K562 (cell line): ENCODE measurements around the gene KIF21A. TPM values are rescaled to one million over a fixed set of nuclear protein-coding genes. Genes with fewer than 3 reads are reported as not detected.

Experiments
- ATAC-seq: fragments of 200-7000 bp; cut with Tn5 transposase; 3 replicates; pipeline ENCODE4 v1.9.1; 2020; ENCODE audit warnings: moderate library complexity
- BruUV-seq: library from RNA; stranded (reverse); fragments of 400-500 nt; replicated peaks from 2 replicates; lab custom pipeline; 2021; lab: Mats Ljungman, UMichigan
- CTCF ChIA-PET: fragments of 300-600 bp; formaldehyde crosslinking; extraction: SDS; loops from one replicate; lab custom pipeline; 2021; ENCODE audit warnings: low intra/inter-chr PET ratio; lab: Yijun Ruan, JAX
- POLR2A ChIA-PET: fragments of 300-600, 350-650 bp; sonication (Branson Sonifier 250); formaldehyde crosslinking; extraction: SDS; loops from one replicate; lab custom pipeline; 2021; ENCODE audit warnings: antibody characterized with exemption, inconsistent platforms; lab: Yijun Ruan, JAX
- DNase-seq, 4 experiments: peaks; one replicate each; pipeline versions ENCODE4 v3.0.0 to v3.0.0-alpha.2; 2011 to 2018; ENCODE audit warnings: low spot score in 3 of 4, mixed read lengths in 3 of 4; ENCODE audit errors: extremely low read depth in 1 of 4
- FAIRE-seq: peaks from 2 replicates; lab custom pipeline; 2011; peaks lifted over from hg19 to GRCh38; lab: Jason Lieb, UNC
- H2AFZ ChIP-seq: 2 replicates; pipeline ENCODE4 v1.6.0; 2011; ENCODE audit warnings: low read depth, low read length, control low read depth, inconsistent platforms
- H3K27ac ChIP-seq: fragments of 200-600 bp; 3 replicates; pipeline ENCODE4 v1.8.0; 2011; ENCODE audit warnings: low read depth, mild to moderate bottlenecking, control low read depth, inconsistent platforms, low read length, moderate library complexity, mixed read lengths; ENCODE audit errors: extremely low read depth
- H3K27me3 ChIP-seq, 2 experiments: fragments of 300-600 bp in 1 of 2; 2 replicates in 1 of 2; 3 replicates in 1 of 2; pipeline versions ENCODE4 v1.6.0 to v1.8.0; 2011; ENCODE audit warnings: inconsistent platforms in 2 of 2, low read length in 2 of 2, mild to moderate bottlenecking in 1 of 2, mixed read lengths in 1 of 2, moderate library complexity in 1 of 2; ENCODE audit not compliant: control insufficient read depth in 2 of 2, insufficient read depth in 2 of 2
- H3K36me3 ChIP-seq: fragments of 300-600 bp; 3 replicates; pipeline ENCODE4 v1.8.0; 2011; ENCODE audit warnings: mild to moderate bottlenecking, low read length, inconsistent platforms; ENCODE audit not compliant: control insufficient read depth, insufficient read depth
- H3K4me1 ChIP-seq, 2 experiments: fragments of 200-600 bp in 1 of 2; replicated peaks in 1 of 2; 2 replicates in 1 of 2; 3 replicates in 1 of 2; pipeline versions ENCODE4 v1.5.1 to v1.8.0; 2011; ENCODE audit warnings: inconsistent platforms in 2 of 2, low read length in 2 of 2, mild to moderate bottlenecking in 1 of 2, mixed read lengths in 1 of 2, moderate library complexity in 1 of 2; ENCODE audit not compliant: control insufficient read depth in 2 of 2, insufficient read depth in 2 of 2
- H3K4me2 ChIP-seq: 2 replicates; pipeline ENCODE4 v1.6.1; 2011; ENCODE audit warnings: low read length, control low read depth, inconsistent platforms, mixed read lengths; ENCODE audit not compliant: insufficient read depth
- H3K4me3 ChIP-seq: fragments of 200-600 bp; sonication (generic), shearing (Covaris generic); 2 replicates; pipeline ENCODE4 v1.5.1; 2016; ENCODE audit warnings: control low read depth, inconsistent platforms
- H3K79me2 ChIP-seq: fragments of 200-600 bp; 3 replicates; pipeline ENCODE4 v1.8.0; 2011; ENCODE audit warnings: low read length, inconsistent platforms; ENCODE audit not compliant: control insufficient read depth, insufficient read depth
- H3K9ac ChIP-seq, 2 experiments: 2 replicates each; pipeline versions ENCODE4 v1.6.0 to v1.6.1; 2011; ENCODE audit warnings: low read depth in 2 of 2, low read length in 2 of 2, control low read depth in 1 of 2, inconsistent platforms in 1 of 2, mild to moderate bottlenecking in 1 of 2, mixed read lengths in 1 of 2; ENCODE audit not compliant: insufficient read depth in 1 of 2
- H3K9me1 ChIP-seq: one replicate; pipeline ENCODE4 v1.6.0; 2011; ENCODE audit warnings: inconsistent platforms, mild to moderate bottlenecking, low read length, moderate library complexity; ENCODE audit not compliant: control insufficient read depth, insufficient read depth
- H3K9me3 ChIP-seq: replicated peaks from 2 replicates; pipeline ENCODE4 v1.5.1; 2011; ENCODE audit warnings: low read depth, low read length, inconsistent platforms; ENCODE audit not compliant: control insufficient read depth, insufficient read depth
- H4K20me1 ChIP-seq: replicated peaks from 2 replicates; pipeline ENCODE4 v1.6.1; 2011; ENCODE audit warnings: low read length, inconsistent platforms, mixed read lengths; ENCODE audit not compliant: control insufficient read depth, insufficient read depth
- MAX ChIP-seq: sonication (generic); formaldehyde crosslinking; IDR thresholded peaks from 2 replicates; pipeline ENCODE4 v1.9.0; 2022; ENCODE audit warnings: mild to moderate bottlenecking, missing genetic modification reagents
- MEIS2 ChIP-seq: fragments of 450-650 bp; IDR thresholded peaks from 2 replicates; pipeline ENCODE4 v1.6.1; 2014; ENCODE audit warnings: mild to moderate bottlenecking; ENCODE audit not compliant: partially characterized antibody
- NFIC ChIP-seq: fragments of 450-650 bp; IDR thresholded peaks from 2 replicates; pipeline ENCODE4 v1.6.1; 2017; ENCODE audit warnings: mild to moderate bottlenecking, inconsistent platforms
- RFX5 ChIP-seq: IDR thresholded peaks from 2 replicates; pipeline ENCODE4 v1.6.1; 2011; ENCODE audit warnings: low read depth, mild to moderate bottlenecking, improper control_type of control experiment, low read length
- ZBTB17 ChIP-seq: fragments of 450-650 bp; formaldehyde crosslinking; IDR thresholded peaks from 2 replicates; pipeline ENCODE4 v1.4.0; 2020; ENCODE audit warnings: mild to moderate bottlenecking
- ZNF217 ChIP-seq: sonication (generic); formaldehyde crosslinking; IDR thresholded peaks from 2 replicates; pipeline ENCODE4 v1.8.0; 2022; ENCODE audit warnings: mild to moderate bottlenecking, missing genetic modification reagents
- ZNF407 ChIP-seq: fragments of 450-650 bp; IDR thresholded peaks from 2 replicates; pipeline ENCODE4 v1.6.1; 2016; ENCODE audit warnings: low read depth
- ZNF551 ChIP-seq: fragments of 250-450 bp; sonication (Bioruptor Pico); IDR thresholded peaks from 2 replicates; pipeline ENCODE4 v1.5.0; 2021; ENCODE audit warnings: mild to moderate bottlenecking, moderate library complexity
- WGBS: fragments of 100-300 bp; shearing (Covaris generic); methylation state at CpG from one replicate; pipeline ENCODE4 v1.1.6; 2016; ENCODE audit warnings: low coverage, mixed read lengths; ENCODE audit not compliant: insufficient coverage; ENCODE audit errors: missing lambda C conversion rate; 5-methylcytosine and 5-hydroxymethylcytosine counted together
- in situ Hi-C: fragments of 300-500 bp; cut with MboI; formaldehyde crosslinking; loops from 4 replicates; pipeline ENCODE4 v1.15.0; 2018; ENCODE audit warnings: inconsistent platforms, mixed read lengths
- intact Hi-C: fragments of 100-400 bp; cut with micrococcal nuclease; formaldehyde crosslinking; loops from 2 replicates; pipeline ENCODE4 v1.14.2; 2022
- polyA plus RNA-seq, 8 experiments: library from polyadenylated mRNA; depleted of rRNA in 4 of 8; stranded (reverse) in 5 of 8; unstranded in 3 of 8; fragments of >200 nt; fragmentation: Nextera tagmentation in 2 of 8; fragmentation: Illumina TruSeq in 1 of 8; extraction: Ambion mirVana in 2 of 8; extraction: Trizol in 1 of 8; gene quantifications; 2 replicates each; pipeline versions ENCODE4 v1.2.1 to v1.2.3, GENCODE V29; 2011 to 2014; ENCODE audit warnings: inconsistent platforms in 1 of 8, missing spikeins in 1 of 8
- total RNA-seq, 7 experiments: library from RNA; depleted of rRNA in 6 of 7; stranded (reverse); fragments of >200 nt in 6 of 7; fragmentation: Illumina TruSeq in 2 of 7; extraction: Trizol in 2 of 7; gene quantifications; 2 replicates each; pipeline versions ENCODE4 v1.2.1 to v1.2.3, GENCODE V29; 2011 to 2021; ENCODE audit warnings: low replicate concordance in 1 of 7
- TF ChIP-seq, protein P1 (sequence below): fragments of 250-450 bp; sonication (Bioruptor Pico); IDR thresholded peaks from 2 replicates; pipeline ENCODE4 v1.4.0; 2020

Gene KIF21A
- total and polyA plus RNA-seq, 9 of the 15 experiments (the other 6 are each of a cell fraction or from before 2014, with no cell fraction given) = 17.7 to 45.0 (median 30.3) TPM

GRCh38 chr12:39348523-39348922 lies 94.4 kb downstream of the KIF21A start:
- Histone ChIP-seq H3K27me3 (no peaks in the 10 kb centered on the region), H4K20me1 (no peaks in the 10 kb centered on the region), H3K9me1 (no peaks in the 10 kb centered on the region), H3K4me3 (no peak overlapping the region), H3K79me2 (no peaks in the 10 kb centered on the region), H2AFZ (no peak overlapping the region), H3K9me3 (no peaks in the 10 kb centered on the region), H3K4me2 (no peak overlapping the region), H3K36me3 (peaks cover 25% of the 10 kb centered on the region; the same call in 2 of the 3 replicates), H3K9ac (no peak overlapping the region), H3K4me1 (no peaks in the 10 kb centered on the region), H3K27ac (no peak overlapping the region)
- intact Hi-C loops (no loop called here), in situ Hi-C loops (no loop called here)
- ChIA-PET POLR2A (interaction anchor here (0.6 to 1.4 kb wide), 3 partner anchors 12 to 743 kb away, joined by 3 to 4 read pairs (median 3); no protein-coding TSS in a partner anchor), CTCF (no interaction called here)
- DNase-seq (no peak), FAIRE-seq (no peak), ATAC-seq (no peak)
- WGBS = 50% methylated on average over 1 of the region's 1 CpG
- BruUV-seq = no TSS peak
- TF ChIP-seq MEIS2 (no peak), ZNF217 (CRISPR knock-in tag) (no peak), ZBTB17 (CRISPR knock-in tag) (no peak), MAX (CRISPR knock-in tag) (no peak), NFIC (no peak), ZNF551 (no peak), ZNF407 (no peak), RFX5 (no peak)
- TF ChIP-seq, protein P1, sequence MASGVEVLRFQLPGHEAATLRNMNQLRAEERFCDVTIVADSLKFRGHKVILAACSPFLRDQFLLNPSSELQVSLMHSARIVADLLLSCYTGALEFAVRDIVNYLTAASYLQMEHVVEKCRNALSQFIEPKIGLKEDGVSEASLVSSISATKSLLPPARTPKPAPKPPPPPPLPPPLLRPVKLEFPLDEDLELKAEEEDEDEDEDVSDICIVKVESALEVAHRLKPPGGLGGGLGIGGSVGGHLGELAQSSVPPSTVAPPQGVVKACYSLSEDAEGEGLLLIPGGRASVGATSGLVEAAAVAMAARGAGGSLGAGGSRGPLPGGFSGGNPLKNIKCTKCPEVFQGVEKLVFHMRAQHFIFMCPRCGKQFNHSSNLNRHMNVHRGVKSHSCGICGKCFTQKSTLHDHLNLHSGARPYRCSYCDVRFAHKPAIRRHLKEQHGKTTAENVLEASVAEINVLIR (CRISPR knock-in tag) = no peak
